NCI-H2029 (cell line): ENCODE data around the gene RER1.
"Not testable (repeated sequence)": the region's sequence is repeated elsewhere in the genome, so short reads cannot be mapped to it uniquely, and the experiment has no call there.

Experiments used
- DNase-seq: peaks from one replicate; lab custom pipeline; 2025; lab: John Stamatoyannopoulos, UW

RER1 gene

GRCh38 chr1:2427976-2428375 lies 36.3 kb downstream of the RER1 start:
- DNase-seq: no peak

GRCh38 chr1:2428490-2428889 lies 36.8 kb downstream of the RER1 start:
- no peak for DNase-seq

GRCh38 chr1:2429780-2430591 lies 38.3 kb downstream of the RER1 start:
- no peak for DNase-seq

- DNase-seq: no peak
Observed at GRCh38 chr1:2430592-2430973, 38.9 kb downstream of the RER1 start.

- no peak for DNase-seq
Observed at GRCh38 chr1:2431103-2431502, 39.5 kb downstream of the RER1 start.

GRCh38 chr1:2431518-2431917 lies 39.9 kb downstream of the RER1 start:
- no peak for DNase-seq

- no peak for DNase-seq
Observed at GRCh38 chr1:2432441-2432844, 40.8 kb downstream of the RER1 start.

- no peak for DNase-seq
Observed at GRCh38 chr1:2433196-2433595, 41.6 kb downstream of the RER1 start.

- no peak for DNase-seq
Observed at GRCh38 chr1:2433936-2434655, 42.5 kb downstream of the RER1 start.

- no peak for DNase-seq
Observed at GRCh38 chr1:2435091-2435490, 43.5 kb downstream of the RER1 start.

- no peak for DNase-seq
Observed at GRCh38 chr1:2435746-2436355, 44.2 kb downstream of the RER1 start.

GRCh38 chr1:2436876-2437275 lies 45.2 kb downstream of the RER1 start:
- no peak for DNase-seq

- no peak for DNase-seq
Observed at GRCh38 chr1:2437617-2438016, 46.0 kb downstream of the RER1 start.

GRCh38 chr1:2438038-2438437 lies 46.4 kb downstream of the RER1 start:
- DNase-seq: no peak

GRCh38 chr1:2438641-2439040 lies 47.0 kb downstream of the RER1 start:
- no peak for DNase-seq

- no peak for DNase-seq
Observed at GRCh38 chr1:2439369-2439768, 47.7 kb downstream of the RER1 start.

GRCh38 chr1:2440346-2440745 lies 48.7 kb downstream of the RER1 start:
- DNase-seq: not testable (repeated sequence)

GRCh38 chr1:2441746-2442145 lies 50.1 kb downstream of the RER1 start:
- no peak for DNase-seq

GRCh38 chr1:2442661-2443060 lies 51.0 kb downstream of the RER1 start:
- DNase-seq: no peak

GRCh38 chr1:2443277-2444137 lies 51.9 kb downstream of the RER1 start:
- no peak for DNase-seq

GRCh38 chr1:2444138-2444591 lies 52.5 kb downstream of the RER1 start:
- DNase-seq: no peak
